NB4 (cell line): ENCODE results near the gene ZFHX3.

Source experiments
- DNase-seq: peaks from one replicate; pipeline ENCODE4 v3.0.0; 2010; ENCODE audit warnings: low read depth
- H3K4me3 ChIP-seq: one replicate; pipeline ENCODE4 v1.5.1; 2011; ENCODE audit warnings: mild to moderate bottlenecking, low read depth, low read length, moderate library complexity
- MYC ChIP-seq: IDR thresholded peaks from 2 replicates; pipeline ENCODE4 v1.6.1; 2011; ENCODE audit warnings: low read depth, low read length
- POLR2A ChIP-seq: IDR thresholded peaks from 2 replicates; pipeline ENCODE4 v1.6.1; 2011; ENCODE audit warnings: mild to moderate bottlenecking; ENCODE audit not compliant: insufficient read length; ENCODE audit errors: extremely low read depth
- TF ChIP-seq, protein P1 (sequence below): IDR thresholded peaks from 2 replicates; pipeline ENCODE4 v1.6.1; 2011; ENCODE audit warnings: low read depth, low read length
- TF ChIP-seq, protein P2 (sequence below): IDR thresholded peaks from one replicate; pipeline ENCODE4 v1.5.1; 2012; ENCODE audit warnings: low read depth, low read length

Gene ZFHX3

DNA sequence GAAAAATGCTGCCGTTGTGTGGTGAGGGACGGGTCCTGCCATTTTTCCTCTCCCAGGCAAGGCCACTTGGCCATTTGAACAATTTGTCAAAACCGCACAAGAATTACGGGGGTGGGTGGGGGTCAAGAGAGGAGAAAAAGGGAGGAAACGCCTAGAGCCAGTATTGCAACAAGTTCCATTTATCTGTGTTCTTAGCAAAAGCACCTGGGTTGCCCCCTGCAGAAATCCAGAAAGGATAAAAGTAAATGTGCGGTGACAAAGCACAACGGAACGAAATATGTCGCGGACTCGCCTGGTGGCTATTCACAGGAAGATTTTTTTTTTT lies 209.4 kb downstream of the ZFHX3 start:
- no peak overlapping the region for H3K4me3 ChIP-seq
- DNase-seq, result no peak
- TF ChIP-seq MYC (no peak), POLR2A (no peak)
- TF ChIP-seq, protein P1, sequence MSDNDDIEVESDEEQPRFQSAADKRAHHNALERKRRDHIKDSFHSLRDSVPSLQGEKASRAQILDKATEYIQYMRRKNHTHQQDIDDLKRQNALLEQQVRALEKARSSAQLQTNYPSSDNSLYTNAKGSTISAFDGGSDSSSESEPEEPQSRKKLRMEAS, result no peak
- TF ChIP-seq, protein P2, sequence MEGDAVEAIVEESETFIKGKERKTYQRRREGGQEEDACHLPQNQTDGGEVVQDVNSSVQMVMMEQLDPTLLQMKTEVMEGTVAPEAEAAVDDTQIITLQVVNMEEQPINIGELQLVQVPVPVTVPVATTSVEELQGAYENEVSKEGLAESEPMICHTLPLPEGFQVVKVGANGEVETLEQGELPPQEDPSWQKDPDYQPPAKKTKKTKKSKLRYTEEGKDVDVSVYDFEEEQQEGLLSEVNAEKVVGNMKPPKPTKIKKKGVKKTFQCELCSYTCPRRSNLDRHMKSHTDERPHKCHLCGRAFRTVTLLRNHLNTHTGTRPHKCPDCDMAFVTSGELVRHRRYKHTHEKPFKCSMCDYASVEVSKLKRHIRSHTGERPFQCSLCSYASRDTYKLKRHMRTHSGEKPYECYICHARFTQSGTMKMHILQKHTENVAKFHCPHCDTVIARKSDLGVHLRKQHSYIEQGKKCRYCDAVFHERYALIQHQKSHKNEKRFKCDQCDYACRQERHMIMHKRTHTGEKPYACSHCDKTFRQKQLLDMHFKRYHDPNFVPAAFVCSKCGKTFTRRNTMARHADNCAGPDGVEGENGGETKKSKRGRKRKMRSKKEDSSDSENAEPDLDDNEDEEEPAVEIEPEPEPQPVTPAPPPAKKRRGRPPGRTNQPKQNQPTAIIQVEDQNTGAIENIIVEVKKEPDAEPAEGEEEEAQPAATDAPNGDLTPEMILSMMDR, result no peak

DNA sequence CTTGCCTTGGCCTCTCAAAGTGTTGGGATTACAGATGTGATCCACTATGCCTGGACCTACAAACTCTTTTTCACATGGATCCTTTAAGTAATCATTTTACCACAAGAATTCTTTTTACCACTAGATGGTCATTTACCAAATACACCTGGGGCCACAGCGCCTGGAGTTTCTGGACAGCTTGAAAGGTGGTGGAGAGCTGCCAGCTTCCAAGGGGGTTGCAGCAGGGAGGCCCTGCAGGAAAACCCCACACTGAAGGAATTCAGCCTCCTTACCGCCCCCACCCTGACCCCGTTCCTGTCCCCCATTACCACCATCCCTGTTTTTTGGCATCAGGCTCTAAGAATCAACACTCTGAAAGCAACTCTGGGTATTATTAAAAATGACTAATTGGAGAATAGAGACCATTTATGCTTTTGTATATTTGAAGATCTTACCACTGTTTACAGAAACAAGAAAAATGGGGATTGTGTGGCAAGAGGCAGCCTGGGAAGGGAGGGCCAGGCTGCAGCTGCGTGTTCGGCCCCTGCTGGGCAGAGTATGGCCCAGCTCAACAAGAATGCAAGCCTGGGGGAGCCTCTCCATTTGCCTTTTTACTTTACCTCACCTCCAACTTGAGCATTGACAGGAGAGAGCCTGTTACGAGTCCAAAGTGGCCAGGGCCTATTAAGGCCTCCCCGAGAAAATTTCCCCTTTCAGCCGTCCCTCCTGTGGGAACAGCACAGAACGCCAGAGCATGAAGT lies 209.9 kb downstream of the ZFHX3 start:
- no peak for TF ChIP-seq POLR2A
- TF ChIP-seq, protein P2, result no peak
- no peak overlapping the region for H3K4me3 ChIP-seq
- no peak for DNase-seq

DNA sequence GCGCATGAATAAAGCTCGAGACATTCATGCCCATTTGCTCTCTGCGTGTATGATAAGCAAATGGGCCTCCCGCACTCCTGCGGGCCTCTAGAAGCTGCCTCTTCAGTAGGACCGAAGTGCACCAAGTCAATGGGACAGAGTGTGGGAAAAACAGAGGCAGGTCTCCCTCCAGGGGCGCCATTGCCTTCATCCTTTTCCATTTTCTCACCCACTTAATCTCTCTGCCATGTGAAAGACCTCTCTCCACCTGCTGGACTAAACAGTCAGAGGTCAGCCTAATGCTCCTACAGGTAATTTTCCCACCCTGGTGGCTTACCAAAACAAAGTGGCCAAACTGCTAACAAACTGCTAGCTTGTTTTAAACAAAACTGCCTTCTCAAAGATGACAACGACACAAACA lies 210.9 kb downstream of the ZFHX3 start:
- no peak for TF ChIP-seq MYC
- DNase-seq, result no peak

DNA sequence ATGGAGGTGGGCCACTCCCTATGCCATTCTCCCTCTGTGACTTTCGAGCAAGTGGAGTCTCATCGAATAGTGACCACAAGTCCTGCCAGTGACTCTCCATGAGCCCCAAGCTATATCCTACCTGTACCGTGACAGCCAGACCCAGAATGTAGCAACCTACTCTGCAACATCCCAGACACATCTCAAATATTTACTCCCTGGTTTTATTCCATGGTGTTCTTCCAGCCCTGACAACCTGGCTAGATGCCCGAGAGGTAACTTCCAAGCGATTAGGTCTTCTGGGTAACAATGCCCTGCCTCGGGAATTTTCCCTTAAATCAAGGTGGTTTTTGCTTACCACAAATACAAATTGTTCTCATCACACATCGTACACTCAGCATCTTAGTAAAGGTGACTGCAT lies 211.7 kb downstream of the ZFHX3 start:
- no peak overlapping the region for H3K4me3 ChIP-seq
- TF ChIP-seq, protein P2, result no peak
- TF ChIP-seq POLR2A (no peak), MYC (no peak)
- TF ChIP-seq, protein P1, result no peak
- no peak for DNase-seq

More for the DNA sequence above, 210.9 kb downstream of the ZFHX3 start:
- no peak overlapping the region for H3K4me3 ChIP-seq

DNA sequence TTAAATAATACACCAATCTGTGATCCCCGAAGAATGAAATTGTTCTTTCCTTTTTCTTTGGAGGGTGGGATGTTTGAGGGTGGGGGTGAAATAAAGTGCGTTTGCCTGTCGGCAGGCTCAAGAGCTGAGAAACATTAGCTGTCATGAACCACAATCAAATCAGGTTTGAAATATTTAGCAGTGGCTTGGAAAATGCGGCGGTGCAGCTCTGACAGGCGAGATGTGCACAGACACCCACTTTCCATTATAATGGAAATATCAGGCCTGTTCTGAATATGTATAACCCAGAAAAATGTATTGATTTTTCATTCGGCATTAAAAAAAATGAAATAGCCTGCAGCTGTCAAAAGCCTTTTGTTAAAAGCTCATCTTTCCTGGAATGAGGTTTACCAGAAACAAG lies 212.8 kb downstream of the ZFHX3 start:
- no peak for DNase-seq
- no peak overlapping the region for H3K4me3 ChIP-seq
- TF ChIP-seq POLR2A (no peak), MYC (no peak)
- TF ChIP-seq, protein P1, result no peak
- TF ChIP-seq, protein P2, result no peak

DNA sequence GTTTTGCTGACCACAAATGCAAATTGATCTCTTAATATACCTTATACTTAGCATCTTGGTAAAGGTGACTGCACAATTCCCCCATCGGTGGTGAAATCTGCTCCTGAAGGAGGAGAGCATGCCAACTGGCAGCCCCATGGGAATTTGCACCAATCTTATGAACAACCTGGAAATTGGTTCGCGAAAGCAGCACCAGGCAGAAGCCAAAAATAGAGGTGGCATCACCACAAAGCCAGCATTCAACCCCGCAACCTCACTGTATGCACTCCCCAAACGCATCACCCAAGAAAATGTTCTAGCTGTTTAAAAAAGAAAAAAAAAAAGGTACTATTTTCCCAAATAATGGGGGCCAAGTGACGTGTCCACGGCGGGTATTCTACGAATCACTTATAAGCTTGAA lies 213.4 kb downstream of the ZFHX3 start:
- TF ChIP-seq, protein P2, result no peak
- TF ChIP-seq, protein P1, result no peak
- TF ChIP-seq POLR2A (no peak), MYC (no peak)
- H3K4me3 ChIP-seq, result no peak overlapping the region
- no peak for DNase-seq
